GM12872 (cell line): ENCODE data around the gene CCDC57.

Source experiments
- CTCF ChIP-seq: IDR thresholded peaks from 3 replicates; pipeline ENCODE4 v1.5.1; 2011; ENCODE audit warnings: low read depth, mild to moderate bottlenecking, low read length, moderate library complexity; ENCODE audit not compliant: insufficient read depth

CCDC57 gene

GRCh38 chr17:82214012-82214628 lies 1.5 kb upstream of the CCDC57 start:
- no peak for TF ChIP-seq CTCF

GRCh38 chr17:82213251-82214011 lies 789 bp upstream of the CCDC57 start:
- no peak for TF ChIP-seq CTCF

- TF ChIP-seq CTCF, result peak; percentile 92
Measured at GRCh38 chr17:82205720-82206508, 6.7 kb downstream of the CCDC57 start.

GRCh38 chr17:82204831-82205719 lies 7.6 kb downstream of the CCDC57 start:
- TF ChIP-seq CTCF, result no peak

- TF ChIP-seq CTCF, result no peak
Measured at GRCh38 chr17:82203920-82204319, 8.7 kb downstream of the CCDC57 start.

- TF ChIP-seq CTCF, result no peak
Measured at GRCh38 chr17:82202981-82203380, 9.7 kb downstream of the CCDC57 start.
